ENCODE results near the gene DHDH. TPM values are rescaled to one million over a fixed set of nuclear protein-coding genes. Genes with fewer than 3 reads are reported as not detected.
A peak's percentile ranks its signal among the peaks of the same experiment; 100 is the strongest.

DHDH gene
- total RNA-seq, 3 donors from 2014 or later (not counting 1 experiment from before 2014, with no cell fraction given), result not detected

DNA sequence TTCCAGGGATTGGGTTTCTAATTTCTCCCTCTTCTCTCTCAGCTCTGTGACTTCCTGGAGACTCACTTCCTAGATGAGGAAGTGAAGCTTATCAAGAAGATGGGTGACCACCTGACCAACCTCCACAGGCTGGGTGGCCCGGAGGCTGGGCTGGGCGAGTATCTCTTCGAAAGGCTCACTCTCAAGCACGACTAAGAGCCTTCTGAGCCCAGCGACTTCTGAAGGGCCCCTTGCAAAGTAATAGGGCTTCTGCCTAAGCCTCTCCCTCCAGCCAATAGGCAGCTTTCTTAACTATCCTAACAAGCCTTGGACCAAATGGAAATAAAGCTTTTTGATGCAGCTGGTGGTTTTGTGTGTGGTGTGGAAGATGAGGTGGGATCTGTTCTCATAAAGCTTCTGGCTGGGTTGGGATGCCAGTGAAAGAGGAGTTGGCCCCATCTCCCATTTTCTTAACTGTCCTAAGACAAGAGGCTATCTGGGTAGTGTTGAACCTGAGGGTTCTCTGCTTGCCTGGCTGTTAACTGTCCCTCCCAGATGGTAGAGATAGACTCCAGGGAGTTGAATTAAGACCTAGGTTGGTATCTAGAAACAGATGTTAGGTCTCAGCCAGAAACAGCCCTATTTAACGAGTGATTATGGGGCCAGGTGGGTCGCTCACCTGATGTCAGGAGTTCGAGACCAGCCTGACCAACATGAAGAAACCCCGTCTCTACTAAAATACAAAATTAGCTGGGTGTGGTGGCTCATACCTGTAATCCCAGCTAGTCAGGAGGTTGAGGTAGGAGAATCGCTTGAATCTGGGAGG, 33.2 kb downstream of the DHDH start:
- Mint-ChIP-seq H3K36me3 (no peaks in the 10 kb centered on the region), H3K27ac (peak overlapping the region; percentile 98 to 99), H3K27me3 (ENCODE audit: low read depth in 2 of 2) (no peaks in the 10 kb centered on the region), H3K4me1 (peaks cover 49 to 55% of the 10 kb centered on the region in 2 donors), H3K9me3 (no peaks in the 10 kb centered on the region), H3K4me3 (peak overlapping the region; percentile 100)
- H3K27me3 ChIP-seq (ENCODE audit: control insufficient read depth, insufficient read depth, low read length), result no peaks in the 10 kb centered on the region
- H3K4me3 ChIP-seq (ENCODE audit: low read length), result no peak overlapping the region
- DNase-seq (no peak), ATAC-seq (no peak)
- intact Hi-C loops (cut with micrococcal nuclease), result loop anchor here (5.0 to 10.0 kb wide), 2 partner anchors 64 to 322 kb away; partner anchors contain the start of genes CA11 and NUCB1
- 94% methylated on average over 10 of the region's 10 CpGs for WGBS (ENCODE audit: insufficient coverage)
- peaks cover 26% of the 10 kb centered on the region for H3K36me3 ChIP-seq (ENCODE audit: control insufficient read depth, insufficient read depth, low read length)
- H3K9me3 ChIP-seq (ENCODE audit: control insufficient read depth, insufficient read depth, low read length), result no peaks in the 10 kb centered on the region
- peaks cover 63% of the 10 kb centered on the region for H3K4me1 ChIP-seq (ENCODE audit: control insufficient read depth, insufficient read depth, low read length)
- TF ChIP-seq, protein P1, sequence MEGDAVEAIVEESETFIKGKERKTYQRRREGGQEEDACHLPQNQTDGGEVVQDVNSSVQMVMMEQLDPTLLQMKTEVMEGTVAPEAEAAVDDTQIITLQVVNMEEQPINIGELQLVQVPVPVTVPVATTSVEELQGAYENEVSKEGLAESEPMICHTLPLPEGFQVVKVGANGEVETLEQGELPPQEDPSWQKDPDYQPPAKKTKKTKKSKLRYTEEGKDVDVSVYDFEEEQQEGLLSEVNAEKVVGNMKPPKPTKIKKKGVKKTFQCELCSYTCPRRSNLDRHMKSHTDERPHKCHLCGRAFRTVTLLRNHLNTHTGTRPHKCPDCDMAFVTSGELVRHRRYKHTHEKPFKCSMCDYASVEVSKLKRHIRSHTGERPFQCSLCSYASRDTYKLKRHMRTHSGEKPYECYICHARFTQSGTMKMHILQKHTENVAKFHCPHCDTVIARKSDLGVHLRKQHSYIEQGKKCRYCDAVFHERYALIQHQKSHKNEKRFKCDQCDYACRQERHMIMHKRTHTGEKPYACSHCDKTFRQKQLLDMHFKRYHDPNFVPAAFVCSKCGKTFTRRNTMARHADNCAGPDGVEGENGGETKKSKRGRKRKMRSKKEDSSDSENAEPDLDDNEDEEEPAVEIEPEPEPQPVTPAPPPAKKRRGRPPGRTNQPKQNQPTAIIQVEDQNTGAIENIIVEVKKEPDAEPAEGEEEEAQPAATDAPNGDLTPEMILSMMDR (IDR thresholded peaks at IDR 0.05), result no peak
- peak overlapping the region; percentile 76 for H3K27ac ChIP-seq (ENCODE audit: low read length)

DNA sequence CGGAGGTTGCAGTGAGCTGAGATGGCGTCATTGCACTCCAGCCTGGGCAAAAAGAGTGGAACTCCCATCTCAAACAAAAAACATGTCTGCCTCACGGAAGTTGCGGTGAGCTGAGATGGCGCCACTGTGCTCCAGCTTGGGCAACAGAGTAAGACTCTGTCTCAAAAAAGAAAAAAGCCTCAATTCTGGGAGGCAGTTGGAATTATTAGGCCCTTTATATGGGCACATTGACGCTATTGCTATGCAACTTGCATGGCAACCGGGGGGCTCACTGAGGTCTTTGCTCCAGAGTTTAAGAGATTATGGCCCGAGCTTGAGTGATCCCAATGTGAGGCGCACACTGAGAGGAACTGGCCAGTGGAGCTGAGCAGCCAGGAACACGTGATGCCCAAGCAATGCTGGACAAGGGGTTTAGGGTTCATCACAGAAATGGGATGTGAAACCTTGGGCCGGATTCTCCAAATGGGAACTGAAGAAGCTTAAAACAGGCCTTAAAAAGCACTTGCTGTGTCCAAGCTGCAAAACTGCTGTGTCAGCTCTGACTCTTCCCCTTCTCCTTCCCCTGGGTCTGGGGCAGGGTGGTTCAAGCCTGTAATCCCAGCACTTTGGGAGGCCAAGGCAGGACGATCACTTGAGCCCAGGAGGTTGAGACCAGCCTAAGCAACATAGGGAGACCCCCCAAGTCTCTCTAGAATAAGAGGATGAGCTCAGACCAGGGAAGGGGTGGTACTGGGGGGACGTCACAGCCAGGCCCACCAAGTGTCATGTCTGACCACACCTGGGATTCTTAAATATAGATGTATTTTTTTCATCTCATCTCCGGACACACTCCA, 34.1 kb downstream of the DHDH start:
- no peak overlapping the region for H3K27ac ChIP-seq (ENCODE audit: low read length)
- intact Hi-C loops (cut with micrococcal nuclease), result loop anchor here (5.0 to 10.0 kb wide), 2 partner anchors 65 to 323 kb away; partner anchors contain the start of genes CA11 and NUCB1
- 91% methylated on average over 13 of the region's 14 CpGs for WGBS (ENCODE audit: insufficient coverage)

DNA sequence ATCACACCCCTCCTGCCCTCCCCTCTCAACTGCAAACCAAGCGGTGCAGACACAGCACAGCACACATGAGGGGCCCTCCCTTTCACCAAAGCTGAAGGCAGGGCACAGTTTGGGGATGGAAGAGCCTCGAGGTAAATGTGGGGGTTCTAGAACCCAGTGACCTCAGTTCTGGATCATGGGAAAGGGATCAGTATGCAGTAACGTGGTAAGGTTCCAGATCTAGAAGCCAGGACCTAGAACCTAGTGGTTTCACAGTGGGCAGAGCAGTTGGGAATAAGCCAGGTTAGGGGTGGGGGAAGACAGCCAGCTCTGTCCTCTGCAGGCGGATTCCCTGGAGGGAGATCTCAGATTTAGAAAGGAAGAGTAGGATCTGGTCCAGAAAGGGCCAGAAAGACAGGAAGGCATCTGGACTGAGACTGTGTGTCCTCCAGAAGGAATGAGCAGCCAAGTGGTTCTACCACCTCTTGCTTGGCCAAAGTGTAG, 34.7 kb downstream of the DHDH start:
- H3K4me3 Mint-ChIP-seq, result no peak overlapping the region
- Histone ChIP-seq H3K4me3 (ENCODE audit: low read length) (no peak overlapping the region), H3K36me3 (ENCODE audit: control insufficient read depth, insufficient read depth, low read length) (peaks cover 29% of the 10 kb centered on the region), H3K9me3 (ENCODE audit: control insufficient read depth, insufficient read depth, low read length) (no peaks in the 10 kb centered on the region), H3K27me3 (ENCODE audit: control insufficient read depth, insufficient read depth, low read length) (no peaks in the 10 kb centered on the region), H3K27ac (ENCODE audit: low read length) (no peak overlapping the region), H3K4me1 (ENCODE audit: control insufficient read depth, insufficient read depth, low read length) (peaks cover 48% of the 10 kb centered on the region)
- H3K36me3 Mint-ChIP-seq, result no peaks in the 10 kb centered on the region
- peaks cover 34 to 40% of the 10 kb centered on the region in 2 donors for H3K4me1 Mint-ChIP-seq
- WGBS (ENCODE audit: insufficient coverage), result 86% methylated on average over 4 of the region's 4 CpGs
- TF ChIP-seq, protein P1 (IDR thresholded peaks at IDR 0.05), result no peak
- no peak overlapping the region for H3K27ac Mint-ChIP-seq
- intact Hi-C loops (cut with micrococcal nuclease), result loop anchor here (5.0 to 10.0 kb wide), 2 partner anchors 66 to 323 kb away; partner anchors contain the start of genes CA11 and NUCB1
- no peaks in the 10 kb centered on the region for H3K9me3 Mint-ChIP-seq
- H3K27me3 Mint-ChIP-seq (ENCODE audit: low read depth in 2 of 2), result no peaks in the 10 kb centered on the region
- no peak for ATAC-seq
- DNase-seq, result no peak

More for the DNA sequence above, 34.1 kb downstream of the DHDH start:
- no peak overlapping the region for H3K4me3 Mint-ChIP-seq
- peaks cover 26% of the 10 kb centered on the region for H3K36me3 ChIP-seq (ENCODE audit: control insufficient read depth, insufficient read depth, low read length)
- no peak overlapping the region for H3K27ac Mint-ChIP-seq
- no peaks in the 10 kb centered on the region for H3K36me3 Mint-ChIP-seq
- H3K9me3 Mint-ChIP-seq, result no peaks in the 10 kb centered on the region
- TF ChIP-seq, protein P1 (IDR thresholded peaks at IDR 0.05), result no peak
- H3K4me1 Mint-ChIP-seq, result peaks cover 41 to 46% of the 10 kb centered on the region in 2 donors
- H3K27me3 Mint-ChIP-seq (ENCODE audit: low read depth in 2 of 2), result no peaks in the 10 kb centered on the region
- H3K4me3 ChIP-seq (ENCODE audit: low read length), result no peak overlapping the region
- H3K9me3 ChIP-seq (ENCODE audit: control insufficient read depth, insufficient read depth, low read length), result no peaks in the 10 kb centered on the region
- no peak for ATAC-seq
- peaks cover 54% of the 10 kb centered on the region for H3K4me1 ChIP-seq (ENCODE audit: control insufficient read depth, insufficient read depth, low read length)
- DNase-seq, result no peak
- no peaks in the 10 kb centered on the region for H3K27me3 ChIP-seq (ENCODE audit: control insufficient read depth, insufficient read depth, low read length)
